ENCODE measurements around the gene PRKCD.

DNA sequence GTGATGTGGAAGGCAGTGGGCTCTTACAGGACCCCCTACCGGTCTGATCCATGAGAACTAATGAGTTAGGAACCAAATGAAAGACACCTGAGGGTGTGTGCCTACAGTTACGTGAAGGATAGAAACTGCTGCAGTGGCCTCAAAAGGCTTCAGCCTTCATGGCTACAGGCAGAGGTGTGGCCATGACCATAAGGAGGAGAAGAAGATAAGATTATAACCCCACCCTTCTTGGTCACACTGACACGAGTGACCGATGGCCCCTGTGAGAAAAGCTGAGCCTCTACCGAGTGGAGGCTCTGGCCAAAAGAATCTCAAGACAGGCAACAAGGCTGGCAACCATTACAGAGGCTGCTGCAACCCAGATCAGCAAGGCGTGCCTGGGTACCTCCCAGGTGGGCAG, 37.1 kb upstream of the PRKCD start:
- TF ChIP-seq, protein P1, sequence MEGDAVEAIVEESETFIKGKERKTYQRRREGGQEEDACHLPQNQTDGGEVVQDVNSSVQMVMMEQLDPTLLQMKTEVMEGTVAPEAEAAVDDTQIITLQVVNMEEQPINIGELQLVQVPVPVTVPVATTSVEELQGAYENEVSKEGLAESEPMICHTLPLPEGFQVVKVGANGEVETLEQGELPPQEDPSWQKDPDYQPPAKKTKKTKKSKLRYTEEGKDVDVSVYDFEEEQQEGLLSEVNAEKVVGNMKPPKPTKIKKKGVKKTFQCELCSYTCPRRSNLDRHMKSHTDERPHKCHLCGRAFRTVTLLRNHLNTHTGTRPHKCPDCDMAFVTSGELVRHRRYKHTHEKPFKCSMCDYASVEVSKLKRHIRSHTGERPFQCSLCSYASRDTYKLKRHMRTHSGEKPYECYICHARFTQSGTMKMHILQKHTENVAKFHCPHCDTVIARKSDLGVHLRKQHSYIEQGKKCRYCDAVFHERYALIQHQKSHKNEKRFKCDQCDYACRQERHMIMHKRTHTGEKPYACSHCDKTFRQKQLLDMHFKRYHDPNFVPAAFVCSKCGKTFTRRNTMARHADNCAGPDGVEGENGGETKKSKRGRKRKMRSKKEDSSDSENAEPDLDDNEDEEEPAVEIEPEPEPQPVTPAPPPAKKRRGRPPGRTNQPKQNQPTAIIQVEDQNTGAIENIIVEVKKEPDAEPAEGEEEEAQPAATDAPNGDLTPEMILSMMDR (conservative IDR thresholded peaks at IDR 0.05; ENCODE audit: low read depth, low read length) = no peak
- no peak for TF ChIP-seq EZH2 (IDR thresholded peaks at IDR 0.05; ENCODE audit: borderline replicate concordance, low read depth, low read length, poor library complexity, severe bottlenecking)

Measured in A673 (cell line).